Sigmoid colon (tissue), 7 donors: ENCODE data around the gene SHISA3. TPM values are rescaled to one million over a fixed set of nuclear protein-coding genes. Genes with fewer than 3 reads are reported as not detected.

Experiments
- DNase-seq: peaks from one replicate; pipeline ENCODE4 v3.0.0-alpha.2; 2019
- H3K27ac ChIP-seq, 4 donors: fragments of 200-600 bp; sonication (generic); one replicate each; pipeline ENCODE4 v1.5.1; 2016 to 2019; ENCODE audit warnings: mild to moderate bottlenecking in 1 of 4
- H3K27me3 ChIP-seq, 3 donors: fragments of 200-600 bp; sonication (generic); one replicate each; pipeline ENCODE4 v1.5.1; 2019; ENCODE audit warnings: mild to moderate bottlenecking in 1 of 3
- H3K36me3 ChIP-seq, 4 donors: fragments of 200-600 bp; sonication (generic); one replicate each; pipeline ENCODE4 v1.5.1; 2016 to 2019
- H3K4me1 ChIP-seq, 4 donors: fragments of 200-600 bp; sonication (generic); one replicate each; pipeline ENCODE4 v1.5.1; 2017 to 2019
- H3K4me3 ChIP-seq, 4 donors: fragments of 200-600 bp; sonication (generic); one replicate each; pipeline ENCODE4 v1.5.1; 2017 to 2019; ENCODE audit warnings: mild to moderate bottlenecking in 2 of 4, moderate library complexity in 1 of 4
- H3K9me3 ChIP-seq, 4 donors: fragments of 200-600 bp in 3 of 4; sonication (generic) in 3 of 4; one replicate each; pipeline versions ENCODE4 v1.5.1 to v1.6.1; 2013 to 2019
- EP300 ChIP-seq, 4 donors: sonication (generic); formaldehyde crosslinking; IDR thresholded peaks; one replicate each; pipeline ENCODE4 v1.6.1; 2017; ENCODE audit warnings: antibody characterized with exemption in 4 of 4
- POLR2A ChIP-seq, 2 donors: fragments of 450-650 bp; IDR thresholded peaks; one replicate each; pipeline ENCODE4 v1.6.1; 2016; ENCODE audit warnings: antibody characterized with exemption in 2 of 2, mild to moderate bottlenecking in 2 of 2, moderate library complexity in 2 of 2
- POLR2AphosphoS5 ChIP-seq, 4 donors: sonication (generic); formaldehyde crosslinking; IDR thresholded peaks; one replicate each; pipeline ENCODE4 v1.6.1; 2017; ENCODE audit warnings: antibody characterized with exemption in 4 of 4
- WGBS, 2 donors: extraction: QIAGEN DNeasy Blood & Tissue Kit; methylation state at CpG; one replicate each; pipeline ENCODE4 v1.1.7; 2013; 5-methylcytosine and 5-hydroxymethylcytosine counted together
- intact Hi-C: fragments of 100-400 bp; cut with DNase I; formaldehyde crosslinking; loops from one replicate; pipeline ENCODE4 v1.15.1; 2023
- polyA plus RNA-seq, 3 donors: library from polyadenylated mRNA; stranded (reverse); fragments of 200-250 nt; gene quantifications; one replicate each; pipeline ENCODE4 v1.2.3, GENCODE V29; 2013
- total RNA-seq, 4 donors: library from RNA; depleted of rRNA; stranded (reverse); fragments of >200 nt; gene quantifications; one replicate each; pipeline ENCODE4 v1.1.0, GENCODE V29; 2016
- TF ChIP-seq, protein P1 (sequence below), 4 experiments: fragments of 450-650 bp in 3 of 4; fragments of 200-600 bp in 1 of 4; IDR thresholded peaks; one replicate each; pipeline ENCODE4 v1.5.1; 2016 to 2019; ENCODE audit warnings: antibody characterized with exemption in 4 of 4, mild to moderate bottlenecking in 3 of 4, moderate library complexity in 2 of 4
- donor health status: healthy with polysubstance abuse.
- donor health status: Bipolar disorder and iron deficiency.
- donor health status: healthy.

SHISA3 gene
- total and polyA plus RNA-seq, 7 donors, result 2.1 to 13.9 (median 4.3) TPM; not detected in 1

DNA sequence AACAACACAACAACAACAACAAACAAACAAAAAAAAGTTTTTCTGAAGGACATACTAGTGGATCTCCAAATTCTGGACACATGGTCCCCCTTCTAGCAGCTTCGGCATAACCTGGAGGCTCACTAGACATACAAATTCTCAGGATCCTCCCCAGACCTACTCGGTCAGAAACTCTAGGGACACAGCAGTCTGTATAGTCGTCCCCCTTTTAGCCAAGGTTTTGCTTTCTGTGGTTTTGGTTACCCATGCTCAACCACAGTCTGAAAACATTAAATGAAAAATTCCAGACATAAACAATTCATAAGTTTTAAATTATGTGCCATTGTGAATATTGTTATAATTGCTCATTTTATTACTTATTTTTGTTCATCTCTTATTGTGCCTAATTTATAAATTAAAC is 45.2 kb upstream of the SHISA3 start:
- H3K4me3 ChIP-seq, result no peak overlapping the region
- H3K36me3 ChIP-seq, result no peaks in the 10 kb centered on the region
- DNase-seq, result no peak
- no peaks in the 10 kb centered on the region for H3K9me3 ChIP-seq
- intact Hi-C loops, result no loop called here
- H3K27me3 ChIP-seq, result no peaks in the 10 kb centered on the region
- H3K27ac ChIP-seq, result no peak overlapping the region
- no peaks in the 10 kb centered on the region for H3K4me1 ChIP-seq
- TF ChIP-seq EP300 (IDR thresholded peaks at IDR 0.05) (no peak), POLR2AphosphoS5 (IDR thresholded peaks at IDR 0.05) (no peak), POLR2A (IDR thresholded peaks at IDR 0.05) (no peak)
- TF ChIP-seq, protein P1, sequence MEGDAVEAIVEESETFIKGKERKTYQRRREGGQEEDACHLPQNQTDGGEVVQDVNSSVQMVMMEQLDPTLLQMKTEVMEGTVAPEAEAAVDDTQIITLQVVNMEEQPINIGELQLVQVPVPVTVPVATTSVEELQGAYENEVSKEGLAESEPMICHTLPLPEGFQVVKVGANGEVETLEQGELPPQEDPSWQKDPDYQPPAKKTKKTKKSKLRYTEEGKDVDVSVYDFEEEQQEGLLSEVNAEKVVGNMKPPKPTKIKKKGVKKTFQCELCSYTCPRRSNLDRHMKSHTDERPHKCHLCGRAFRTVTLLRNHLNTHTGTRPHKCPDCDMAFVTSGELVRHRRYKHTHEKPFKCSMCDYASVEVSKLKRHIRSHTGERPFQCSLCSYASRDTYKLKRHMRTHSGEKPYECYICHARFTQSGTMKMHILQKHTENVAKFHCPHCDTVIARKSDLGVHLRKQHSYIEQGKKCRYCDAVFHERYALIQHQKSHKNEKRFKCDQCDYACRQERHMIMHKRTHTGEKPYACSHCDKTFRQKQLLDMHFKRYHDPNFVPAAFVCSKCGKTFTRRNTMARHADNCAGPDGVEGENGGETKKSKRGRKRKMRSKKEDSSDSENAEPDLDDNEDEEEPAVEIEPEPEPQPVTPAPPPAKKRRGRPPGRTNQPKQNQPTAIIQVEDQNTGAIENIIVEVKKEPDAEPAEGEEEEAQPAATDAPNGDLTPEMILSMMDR (IDR thresholded peaks at IDR 0.05), result no peak
- 80% methylated on average over 3 of the region's 3 CpGs for WGBS, 2 donors

DNA sequence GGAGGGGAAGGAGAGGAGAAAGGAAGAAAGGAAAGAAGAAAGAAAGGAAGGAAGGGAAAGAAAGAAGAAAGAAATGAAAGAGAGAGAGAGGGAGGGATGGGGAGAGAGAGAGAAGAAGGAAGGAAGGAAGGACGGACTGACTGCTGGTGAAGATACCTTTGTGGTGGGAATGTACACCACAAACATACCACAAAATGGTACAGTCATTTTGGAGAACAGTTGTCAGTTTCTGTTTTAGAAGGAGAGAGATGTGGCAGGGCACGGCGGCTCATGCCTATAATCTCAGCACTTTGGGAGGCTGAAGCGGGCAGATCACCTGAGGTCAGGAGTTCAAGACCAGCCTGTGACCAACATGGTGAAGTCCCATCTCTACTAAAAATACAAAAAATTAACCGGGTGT is 40.0 kb upstream of the SHISA3 start:
- no peaks in the 10 kb centered on the region for H3K36me3 ChIP-seq
- H3K9me3 ChIP-seq, result no peaks in the 10 kb centered on the region
- WGBS, 2 donors, result 60 to 85% methylated on average over 5 of the region's 5 CpGs
- intact Hi-C loops, result no loop called here
- no peak for DNase-seq
- H3K4me1 ChIP-seq, result peaks cover 0 to 15% (median 0%) of the 10 kb centered on the region in 4 donors
- H3K27me3 ChIP-seq, result no peaks in the 10 kb centered on the region
- no peak for TF ChIP-seq EP300 (IDR thresholded peaks at IDR 0.05)
- TF ChIP-seq POLR2AphosphoS5 (IDR thresholded peaks at IDR 0.05), result no peak
- TF ChIP-seq, protein P1 (IDR thresholded peaks at IDR 0.05), result no peak
- TF ChIP-seq POLR2A (IDR thresholded peaks at IDR 0.05), result no peak
- no peak overlapping the region for H3K27ac ChIP-seq
- no peak overlapping the region for H3K4me3 ChIP-seq

DNA sequence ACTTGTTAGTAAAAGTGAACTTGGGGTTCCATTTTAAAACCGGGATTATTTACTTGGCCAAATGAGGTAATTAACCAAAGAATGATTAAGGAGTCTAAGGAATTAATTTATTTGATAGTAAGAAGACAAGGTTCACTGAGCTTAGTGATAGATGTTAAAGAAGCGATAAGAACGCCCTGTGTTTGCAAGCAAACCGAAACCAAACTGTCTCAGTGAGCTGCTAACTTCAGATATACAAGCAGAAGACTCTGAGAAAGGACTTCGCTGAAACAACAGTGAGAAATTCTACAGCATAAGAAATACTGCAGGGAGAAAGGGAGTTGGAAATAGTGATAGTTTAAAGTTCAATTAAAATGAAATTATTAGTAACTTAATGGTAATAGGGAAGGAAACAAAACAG is 37.6 kb upstream of the SHISA3 start:
- intact Hi-C loops, result no loop called here
- peak overlapping the region in 3 of 4 donors; percentile 11 to 28 (median 20) for H3K27ac ChIP-seq

DNA sequence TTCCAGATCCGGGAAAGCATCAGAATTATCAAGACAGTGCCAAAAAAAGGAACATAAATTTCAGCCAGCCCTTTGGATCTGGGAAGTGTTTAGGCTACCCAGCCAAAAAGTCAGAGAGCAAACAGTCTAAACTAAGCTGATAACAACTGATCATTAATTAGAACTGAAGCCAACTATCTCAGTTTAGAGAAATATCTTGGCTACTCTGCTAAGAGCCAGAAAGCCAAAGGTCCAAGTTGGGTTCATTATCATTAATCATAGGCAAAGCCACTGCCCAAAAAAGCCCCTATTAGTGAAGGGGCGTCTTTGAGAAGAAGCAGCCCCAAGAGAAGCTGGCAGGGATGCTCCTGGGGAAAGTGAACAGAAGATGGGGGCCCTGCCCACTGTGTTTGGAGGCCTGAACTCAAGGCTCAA is 37.0 kb upstream of the SHISA3 start:
- no peak for DNase-seq
- Histone ChIP-seq H3K36me3 (no peaks in the 10 kb centered on the region), H3K4me3 (peak overlapping the region in 2 of 4 donors; percentile 21 to 37), H3K4me1 (peaks cover 0 to 15% (median 0%) of the 10 kb centered on the region in 4 donors), H3K9me3 (no peaks in the 10 kb centered on the region), H3K27me3 (no peaks in the 10 kb centered on the region), H3K27ac (peak overlapping the region in 2 of 4 donors; percentile 11 to 28)
- TF ChIP-seq, protein P1 (IDR thresholded peaks at IDR 0.05), result no peak
- TF ChIP-seq EP300 (IDR thresholded peaks at IDR 0.05), result no peak
- TF ChIP-seq POLR2A (IDR thresholded peaks at IDR 0.05), result no peak
- TF ChIP-seq POLR2AphosphoS5 (IDR thresholded peaks at IDR 0.05), result no peak
- intact Hi-C loops, result no loop called here
- WGBS, 2 donors, result 50 to 60% methylated on average over 2 of the region's 2 CpGs

More for the DNA sequence above, 37.6 kb upstream of the SHISA3 start:
- Histone ChIP-seq H3K36me3 (no peaks in the 10 kb centered on the region), H3K4me1 (peaks cover 0 to 15% (median 0%) of the 10 kb centered on the region in 4 donors), H3K9me3 (no peaks in the 10 kb centered on the region), H3K27me3 (no peaks in the 10 kb centered on the region), H3K4me3 (peak overlapping the region in 3 of 4 donors; percentile 19 to 37 (median 21))
- no peak for DNase-seq
- no peak for TF ChIP-seq POLR2A (IDR thresholded peaks at IDR 0.05)
- TF ChIP-seq, protein P1 (IDR thresholded peaks at IDR 0.05), result no peak
- no peak for TF ChIP-seq EP300 (IDR thresholded peaks at IDR 0.05)
- TF ChIP-seq POLR2AphosphoS5 (IDR thresholded peaks at IDR 0.05), result no peak
- 60 to 62% methylated on average over 5 of the region's 5 CpGs for WGBS, 2 donors

DNA sequence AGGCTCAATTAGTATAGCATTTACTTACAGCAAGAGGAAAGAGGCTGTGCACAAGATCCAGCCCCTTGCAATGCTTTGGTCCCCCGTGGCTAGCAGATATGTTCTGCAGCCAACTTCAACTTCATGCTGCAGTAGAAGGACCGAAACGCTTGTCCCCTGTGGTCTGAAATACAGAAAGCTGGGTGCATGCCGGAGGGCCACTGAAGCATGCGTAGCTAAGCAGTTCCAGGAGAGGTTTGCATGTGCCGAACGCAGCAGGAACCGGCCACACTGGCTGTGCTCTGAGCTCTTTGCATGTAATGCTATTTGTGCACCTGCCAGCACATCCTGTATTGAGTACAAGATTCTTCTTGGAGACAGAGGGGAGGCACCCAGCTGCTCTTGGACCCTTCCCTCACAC is 35.8 kb upstream of the SHISA3 start:
- TF ChIP-seq POLR2A (IDR thresholded peaks at IDR 0.05) (no peak), POLR2AphosphoS5 (IDR thresholded peaks at IDR 0.05) (no peak), EP300 (IDR thresholded peaks at IDR 0.05) (no peak)
- TF ChIP-seq, protein P1 (IDR thresholded peaks at IDR 0.05), result no peak
- no peak for DNase-seq
- no peak overlapping the region for H3K4me3 ChIP-seq
- intact Hi-C loops, result no loop called here
- no peak overlapping the region for H3K27ac ChIP-seq
- H3K27me3 ChIP-seq, result no peaks in the 10 kb centered on the region
- peaks cover 0 to 15% (median 0%) of the 10 kb centered on the region in 4 donors for H3K4me1 ChIP-seq
- 87 to 89% methylated on average over 8 of the region's 8 CpGs for WGBS, 2 donors
- no peaks in the 10 kb centered on the region for H3K9me3 ChIP-seq
- H3K36me3 ChIP-seq, result no peaks in the 10 kb centered on the region
